ENCODE results near the gene ADCY2. TPM values are rescaled to one million over a fixed set of nuclear protein-coding genes. Genes with fewer than 3 reads are reported as not detected.

ADCY2 gene
- total RNA-seq, 1 experiment from 2014 or later, result not detected

- no peak overlapping the region for H3K4me3 ChIP-seq (ENCODE audit: low read depth, low read length)
- no peaks in the 10 kb centered on the region; the same call in 1 of the 2 replicates for H3K9me3 ChIP-seq
- no peaks in the 10 kb centered on the region for H3K27me3 ChIP-seq (replicated peaks; ENCODE audit: control insufficient read depth, insufficient read depth, low read length)
- H3K4me1 ChIP-seq, result no peaks in the 10 kb centered on the region
- no TSS peak for BruUV-seq (replicated peaks)
- TF ChIP-seq CTCF (IDR thresholded peaks at IDR 0.05; ENCODE audit: insufficient read depth in 1 of 2, low read depth in 1 of 2, low read length in 1 of 2, severe bottlenecking in 1 of 2, unreplicated experiment in 1 of 2), result no peak
- intact Hi-C loops (cut with micrococcal nuclease; ENCODE audit: unreplicated experiment), result no loop called here
- DNase-seq, result no peak
- POLR2A ChIA-PET, result no interaction called here
- Mint-ChIP-seq H3K4me3 (ENCODE audit: unreplicated experiment) (no peak overlapping the region), H3K27me3 (ENCODE audit: insufficient read depth, unreplicated experiment) (peaks cover 6% of the 10 kb centered on the region), H3K36me3 (ENCODE audit: insufficient read depth, unreplicated experiment) (no peaks in the 10 kb centered on the region), H3K27ac (ENCODE audit: unreplicated experiment) (no peak overlapping the region), H3K4me1 (ENCODE audit: low read depth, unreplicated experiment) (no peaks in the 10 kb centered on the region), H3K9me3 (ENCODE audit: unreplicated experiment) (no peaks in the 10 kb centered on the region)
- CTCF ChIA-PET, result interaction anchor here (0.6 kb wide), 1 partner anchor 45 kb away, joined by 3 read pairs; no protein-coding TSS in a partner anchor
- no peaks in the 10 kb centered on the region for H3K36me3 ChIP-seq (ENCODE audit: control insufficient read depth, insufficient read depth, low read length)
Measured at GRCh38 chr5:7803937-7804336, 408.0 kb downstream of the ADCY2 start.

- H3K4me3 ChIP-seq (ENCODE audit: low read depth, low read length), result no peak overlapping the region
- BruUV-seq (replicated peaks), result no TSS peak
- no peaks in the 10 kb centered on the region; the same call in 1 of the 2 replicates for H3K9me3 ChIP-seq
- no peaks in the 10 kb centered on the region for H3K36me3 Mint-ChIP-seq (ENCODE audit: insufficient read depth, unreplicated experiment)
- H3K4me1 ChIP-seq, result no peaks in the 10 kb centered on the region
- ChIA-PET POLR2A (no interaction called here), CTCF (no interaction called here)
- H3K27ac Mint-ChIP-seq (ENCODE audit: unreplicated experiment), result no peak overlapping the region
- no peaks in the 10 kb centered on the region for H3K4me1 Mint-ChIP-seq (ENCODE audit: low read depth, unreplicated experiment)
- H3K4me3 Mint-ChIP-seq (ENCODE audit: unreplicated experiment), result no peak overlapping the region
- intact Hi-C loops (cut with micrococcal nuclease; ENCODE audit: unreplicated experiment), result loop anchor here (5.0 kb wide), 1 partner anchor 43 kb away; no protein-coding TSS in a partner anchor
- no peaks in the 10 kb centered on the region for H3K36me3 ChIP-seq (ENCODE audit: control insufficient read depth, insufficient read depth, low read length)
- no peaks in the 10 kb centered on the region for H3K9me3 Mint-ChIP-seq (ENCODE audit: unreplicated experiment)
- peak; percentile 25 to 49 for TF ChIP-seq CTCF (IDR thresholded peaks at IDR 0.05; ENCODE audit: insufficient read depth in 1 of 2, low read depth in 1 of 2, low read length in 1 of 2, severe bottlenecking in 1 of 2, unreplicated experiment in 1 of 2)
- H3K27me3 ChIP-seq (replicated peaks; ENCODE audit: control insufficient read depth, insufficient read depth, low read length), result no peaks in the 10 kb centered on the region
- peaks cover 6% of the 10 kb centered on the region for H3K27me3 Mint-ChIP-seq (ENCODE audit: insufficient read depth, unreplicated experiment)
- DNase-seq, result peak in 1 of 2 experiments; percentile 5
Measured at GRCh38 chr5:7805379-7805778, 409.4 kb downstream of the ADCY2 start.

GRCh38 chr5:7808998-7809397 lies 413.1 kb downstream of the ADCY2 start:
- no peaks in the 10 kb centered on the region for H3K9me3 Mint-ChIP-seq (ENCODE audit: unreplicated experiment)

More at GRCh38 chr5:7808998-7809397, 413.1 kb downstream of the ADCY2 start:
- no peak for TF ChIP-seq CTCF (IDR thresholded peaks at IDR 0.05; ENCODE audit: insufficient read depth in 1 of 2, low read depth in 1 of 2, low read length in 1 of 2, severe bottlenecking in 1 of 2, unreplicated experiment in 1 of 2)
- H3K27ac Mint-ChIP-seq (ENCODE audit: unreplicated experiment), result no peak overlapping the region
- Histone ChIP-seq H3K9me3 (no peaks in the 10 kb centered on the region; the same call in 1 of the 2 replicates), H3K36me3 (ENCODE audit: control insufficient read depth, insufficient read depth, low read length) (no peaks in the 10 kb centered on the region), H3K27me3 (replicated peaks; ENCODE audit: control insufficient read depth, insufficient read depth, low read length) (no peaks in the 10 kb centered on the region), H3K4me3 (ENCODE audit: low read depth, low read length) (no peak overlapping the region), H3K4me1 (no peaks in the 10 kb centered on the region)
- no peak overlapping the region for H3K4me3 Mint-ChIP-seq (ENCODE audit: unreplicated experiment)
- H3K36me3 Mint-ChIP-seq (ENCODE audit: insufficient read depth, unreplicated experiment), result no peaks in the 10 kb centered on the region
- intact Hi-C loops (cut with micrococcal nuclease; ENCODE audit: unreplicated experiment), result loop anchor here (5.0 kb wide), 1 partner anchor 47 kb away; no protein-coding TSS in a partner anchor
- BruUV-seq (replicated peaks), result no TSS peak
- POLR2A ChIA-PET, result no interaction called here
- CTCF ChIA-PET, result no interaction called here
- H3K27me3 Mint-ChIP-seq (ENCODE audit: insufficient read depth, unreplicated experiment), result peaks cover 9% of the 10 kb centered on the region
- no peaks in the 10 kb centered on the region for H3K4me1 Mint-ChIP-seq (ENCODE audit: low read depth, unreplicated experiment)
- no peak for DNase-seq

All from Caco-2 (cell line).